ENCODE measurements around the gene CDH16.
A peak's percentile ranks its signal among the peaks of the same experiment; 100 is the strongest.

CDH16 gene

GRCh38 chr16:66926961-66927436 lies 8.3 kb upstream of the CDH16 start:
- TF ChIP-seq CTCF (IDR thresholded peaks at IDR 0.05; ENCODE audit: low read depth, low read length, missing control alignments): no peak
- no peak for DNase-seq (ENCODE audit: low read depth)
- no peak overlapping the region for H3K4me3 ChIP-seq (ENCODE audit: low read depth, low read length)

- no peak for DNase-seq (ENCODE audit: low read depth)
- TF ChIP-seq CTCF (IDR thresholded peaks at IDR 0.05; ENCODE audit: low read depth, low read length, missing control alignments): no peak
- no peak overlapping the region for H3K4me3 ChIP-seq (ENCODE audit: low read depth, low read length)
These were observed 7.7 kb upstream of the CDH16 start for GRCh38 chr16:66926171-66926947.

- DNase-seq (ENCODE audit: low read depth): no peak
- peak within 1 kb of the TSS; percentile 37 for H3K4me3 ChIP-seq (ENCODE audit: low read depth, low read length)
These were observed 6.7 kb upstream of the CDH16 start, which contains the start of gene RRAD for GRCh38 chr16:66925322-66925840. Gene RRAD (minus strand): TSS chr16:66925535. CDS start chr16:66925179, 356 bp downstream.

GRCh38 chr16:66924527-66925321 lies 6.0 kb upstream of the CDH16 start:
- peak overlapping the region; percentile 37 for H3K4me3 ChIP-seq (ENCODE audit: low read depth, low read length)
- peak; percentile 54 for TF ChIP-seq CTCF (IDR thresholded peaks at IDR 0.05; ENCODE audit: low read depth, low read length, missing control alignments)
- no peak for DNase-seq (ENCODE audit: low read depth)

More at GRCh38 chr16:66925322-66925840, 6.7 kb upstream of the CDH16 start, which contains the start of gene RRAD:
- no peak for TF ChIP-seq CTCF (IDR thresholded peaks at IDR 0.05; ENCODE audit: low read depth, low read length, missing control alignments)

GRCh38 chr16:66923866-66924265 lies 5.2 kb upstream of the CDH16 start:
- no peak overlapping the region for H3K4me3 ChIP-seq (ENCODE audit: low read depth, low read length)
- DNase-seq (ENCODE audit: low read depth): no peak
- TF ChIP-seq CTCF (IDR thresholded peaks at IDR 0.05; ENCODE audit: low read depth, low read length, missing control alignments): no peak

- TF ChIP-seq CTCF (IDR thresholded peaks at IDR 0.05; ENCODE audit: low read depth, low read length, missing control alignments): no peak
- no peak overlapping the region for H3K4me3 ChIP-seq (ENCODE audit: low read depth, low read length)
- no peak for DNase-seq (ENCODE audit: low read depth)
These were observed 4.6 kb upstream of the CDH16 start for GRCh38 chr16:66923247-66923731.
